Measurements from ENCODE around the gene ARMC8. TPM values are rescaled to one million over a fixed set of nuclear protein-coding genes. Genes with fewer than 3 reads are reported as not detected.

The ARMC8 gene
- total RNA-seq, 1 donor from 2014 or later, result 33.2 TPM

- Histone ChIP-seq H3K9me3 (ENCODE audit: insufficient read depth, low read depth, low read length) (no peaks in the 10 kb centered on the region), H3K36me3 (ENCODE audit: insufficient read depth, low read length) (peaks cover 8% of the 10 kb centered on the region), H3K4me3 (ENCODE audit: insufficient read depth, low read depth, low read length) (no peak overlapping the region), H3K9ac (ENCODE audit: low read length) (no peak overlapping the region), H3K4me2 (ENCODE audit: low read length) (no peak overlapping the region), H4K20me1 (ENCODE audit: insufficient read depth, low read length) (peaks cover 8% of the 10 kb centered on the region), H2AFZ (ENCODE audit: low read depth, low read length) (no peak overlapping the region), H3K4me1 (ENCODE audit: insufficient read depth, low read length) (peaks cover 17% of the 10 kb centered on the region), H3K27me3 (ENCODE audit: insufficient read depth, low read length) (no peaks in the 10 kb centered on the region), H3K79me2 (ENCODE audit: insufficient read depth, low read length) (no peaks in the 10 kb centered on the region), H3K27ac (ENCODE audit: low read depth, low read length) (no peak overlapping the region)
- peaks cover 13% of the 10 kb centered on the region for H3K36me3 Mint-ChIP-seq (ENCODE audit: low read depth, unreplicated experiment)
- no peaks in the 10 kb centered on the region for H3K27me3 Mint-ChIP-seq (ENCODE audit: low read depth, unreplicated experiment)
- no peaks in the 10 kb centered on the region for H3K9me3 Mint-ChIP-seq (ENCODE audit: unreplicated experiment)
- DNase-seq (ENCODE audit: low read depth), result no peak
- H3K4me3 Mint-ChIP-seq (ENCODE audit: unreplicated experiment), result no peak overlapping the region
- H3K27ac Mint-ChIP-seq (ENCODE audit: unreplicated experiment), result no peak overlapping the region
- no peak for TF ChIP-seq EZH2 (IDR thresholded peaks at IDR 0.05; ENCODE audit: insufficient read depth, low read length)
- TF ChIP-seq, protein P1, sequence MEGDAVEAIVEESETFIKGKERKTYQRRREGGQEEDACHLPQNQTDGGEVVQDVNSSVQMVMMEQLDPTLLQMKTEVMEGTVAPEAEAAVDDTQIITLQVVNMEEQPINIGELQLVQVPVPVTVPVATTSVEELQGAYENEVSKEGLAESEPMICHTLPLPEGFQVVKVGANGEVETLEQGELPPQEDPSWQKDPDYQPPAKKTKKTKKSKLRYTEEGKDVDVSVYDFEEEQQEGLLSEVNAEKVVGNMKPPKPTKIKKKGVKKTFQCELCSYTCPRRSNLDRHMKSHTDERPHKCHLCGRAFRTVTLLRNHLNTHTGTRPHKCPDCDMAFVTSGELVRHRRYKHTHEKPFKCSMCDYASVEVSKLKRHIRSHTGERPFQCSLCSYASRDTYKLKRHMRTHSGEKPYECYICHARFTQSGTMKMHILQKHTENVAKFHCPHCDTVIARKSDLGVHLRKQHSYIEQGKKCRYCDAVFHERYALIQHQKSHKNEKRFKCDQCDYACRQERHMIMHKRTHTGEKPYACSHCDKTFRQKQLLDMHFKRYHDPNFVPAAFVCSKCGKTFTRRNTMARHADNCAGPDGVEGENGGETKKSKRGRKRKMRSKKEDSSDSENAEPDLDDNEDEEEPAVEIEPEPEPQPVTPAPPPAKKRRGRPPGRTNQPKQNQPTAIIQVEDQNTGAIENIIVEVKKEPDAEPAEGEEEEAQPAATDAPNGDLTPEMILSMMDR (IDR thresholded peaks at IDR 0.05; ENCODE audit: insufficient read depth, low read depth, low read length), result no peak
- peaks cover 18% of the 10 kb centered on the region for H3K4me1 Mint-ChIP-seq (ENCODE audit: low read depth, unreplicated experiment)
- FAIRE-seq, result peak; percentile 9
Measured at GRCh38 chr3:138232705-138233364, 45.7 kb downstream of the ARMC8 start.

- Mint-ChIP-seq H3K4me3 (ENCODE audit: unreplicated experiment) (no peak overlapping the region), H3K27ac (ENCODE audit: unreplicated experiment) (no peak overlapping the region), H3K36me3 (ENCODE audit: low read depth, unreplicated experiment) (peaks cover 13% of the 10 kb centered on the region), H3K9me3 (ENCODE audit: unreplicated experiment) (no peaks in the 10 kb centered on the region), H3K27me3 (ENCODE audit: low read depth, unreplicated experiment) (no peaks in the 10 kb centered on the region), H3K4me1 (ENCODE audit: low read depth, unreplicated experiment) (peaks cover 13% of the 10 kb centered on the region)
- Histone ChIP-seq H3K4me1 (ENCODE audit: insufficient read depth, low read length) (peaks cover 17% of the 10 kb centered on the region), H3K9ac (ENCODE audit: low read length) (no peak overlapping the region), H3K27me3 (ENCODE audit: insufficient read depth, low read length) (no peaks in the 10 kb centered on the region), H3K4me2 (ENCODE audit: low read length) (peak overlapping the region; percentile 35), H3K27ac (ENCODE audit: low read depth, low read length) (no peak overlapping the region), H4K20me1 (ENCODE audit: insufficient read depth, low read length) (peaks cover 8% of the 10 kb centered on the region), H3K36me3 (ENCODE audit: insufficient read depth, low read length) (peaks cover 15% of the 10 kb centered on the region), H3K79me2 (ENCODE audit: insufficient read depth, low read length) (no peaks in the 10 kb centered on the region), H3K4me3 (ENCODE audit: insufficient read depth, low read depth, low read length) (no peak overlapping the region), H2AFZ (ENCODE audit: low read depth, low read length) (no peak overlapping the region), H3K9me3 (ENCODE audit: insufficient read depth, low read depth, low read length) (no peaks in the 10 kb centered on the region)
- no peak for TF ChIP-seq EZH2 (IDR thresholded peaks at IDR 0.05; ENCODE audit: insufficient read depth, low read length)
- TF ChIP-seq, protein P1 (IDR thresholded peaks at IDR 0.05; ENCODE audit: insufficient read depth, low read depth, low read length), result no peak
- FAIRE-seq (peak; percentile 72), DNase-seq (ENCODE audit: low read depth) (peak; percentile 66)
Measured at GRCh38 chr3:138234401-138235179, 47.5 kb downstream of the ARMC8 start.
